ENCODE results near the gene NPDC1.

DNA sequence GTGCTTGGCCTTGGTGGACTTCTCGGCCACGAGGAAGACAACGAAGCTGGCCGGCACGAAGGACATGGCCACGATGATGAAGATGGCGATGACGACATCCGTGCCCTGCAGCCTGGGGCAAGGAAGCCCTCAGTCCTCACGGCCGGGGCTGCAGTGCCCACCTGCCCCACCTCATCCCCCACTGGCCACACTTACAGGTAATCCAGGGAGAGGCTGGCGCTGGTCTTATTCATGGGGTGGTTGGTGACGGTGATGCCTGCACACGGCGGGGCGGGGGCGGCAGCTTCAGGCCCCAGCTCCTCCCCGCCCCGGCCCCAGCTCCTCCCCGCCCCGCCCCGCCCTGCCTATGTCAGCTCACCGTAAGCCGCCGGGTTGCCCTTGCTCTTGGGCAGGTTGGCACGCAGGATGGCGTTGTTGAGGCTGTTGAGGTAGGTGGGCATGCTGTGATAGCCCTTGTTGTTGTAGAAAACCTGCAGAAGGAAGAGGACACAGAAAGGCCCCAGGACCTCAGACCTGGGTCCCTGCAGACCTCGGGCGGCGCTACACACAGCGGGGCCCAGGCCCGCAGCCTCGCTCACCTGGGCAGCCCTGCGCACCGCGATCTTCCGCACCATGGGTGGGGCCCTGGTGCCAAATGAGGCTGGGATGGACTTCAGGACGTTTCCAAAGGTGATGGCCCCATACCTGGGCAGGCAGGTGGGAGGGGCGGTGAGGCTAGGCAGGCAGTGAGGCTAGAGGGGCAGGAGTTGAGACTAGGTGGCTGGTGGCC, 33.9 kb downstream of the NPDC1 start:
- TF ChIP-seq CTCF (conservative IDR thresholded peaks at IDR 0.05): no peak
- TF ChIP-seq ZFX (IDR thresholded peaks at IDR 0.05): no peak

Measured in C4-2B (cell line).